IgD-negative memory B cell (primary cell): ENCODE data around the gene RARG. TPM values are rescaled to one million over a fixed set of nuclear protein-coding genes. Genes with fewer than 3 reads are reported as not detected.
"Not testable (repeated sequence)": the region's sequence is repeated elsewhere in the genome, so short reads cannot be mapped to it uniquely, and the experiment has no call there.

Experiments
- H3K27ac Mint-ChIP-seq, 3 donors: one replicate each; pipeline ENCODE4 v1.8.0; 2020 to 2022; ENCODE audit warnings: mild to moderate bottlenecking in 3 of 3, mixed read lengths in 3 of 3, moderate library complexity in 1 of 3
- H3K27me3 Mint-ChIP-seq: one replicate; pipeline ENCODE4 v1.8.0; 2021; ENCODE audit warnings: mixed read lengths
- H3K36me3 Mint-ChIP-seq: one replicate; pipeline ENCODE4 v1.8.0; 2020; ENCODE audit warnings: mild to moderate bottlenecking, mixed read lengths
- H3K4me1 Mint-ChIP-seq, 3 donors: one replicate each; pipeline ENCODE4 v1.8.0; 2020 to 2022; ENCODE audit warnings: mixed read lengths in 3 of 3, mild to moderate bottlenecking in 1 of 3
- H3K4me3 Mint-ChIP-seq, 4 donors: one replicate each; pipeline ENCODE4 v1.8.0; 2020 to 2022; ENCODE audit warnings: mild to moderate bottlenecking in 4 of 4, mixed read lengths in 4 of 4, moderate library complexity in 3 of 4
- H3K9me3 Mint-ChIP-seq, 3 donors: one replicate each; pipeline ENCODE4 v1.8.0; 2020 to 2021; ENCODE audit warnings: mixed read lengths in 3 of 3, mild to moderate bottlenecking in 1 of 3
- polyA plus RNA-seq: library from polyadenylated mRNA; unstranded; fragments of 300-500 nt; fragmentation: Illumina TruSeq; gene quantifications from one replicate; pipeline ENCODE4 v1.2.3, GENCODE V29; 2021

The RARG gene
- polyA plus RNA-seq, 1 donor from 2014 or later: 4.8 TPM

DNA sequence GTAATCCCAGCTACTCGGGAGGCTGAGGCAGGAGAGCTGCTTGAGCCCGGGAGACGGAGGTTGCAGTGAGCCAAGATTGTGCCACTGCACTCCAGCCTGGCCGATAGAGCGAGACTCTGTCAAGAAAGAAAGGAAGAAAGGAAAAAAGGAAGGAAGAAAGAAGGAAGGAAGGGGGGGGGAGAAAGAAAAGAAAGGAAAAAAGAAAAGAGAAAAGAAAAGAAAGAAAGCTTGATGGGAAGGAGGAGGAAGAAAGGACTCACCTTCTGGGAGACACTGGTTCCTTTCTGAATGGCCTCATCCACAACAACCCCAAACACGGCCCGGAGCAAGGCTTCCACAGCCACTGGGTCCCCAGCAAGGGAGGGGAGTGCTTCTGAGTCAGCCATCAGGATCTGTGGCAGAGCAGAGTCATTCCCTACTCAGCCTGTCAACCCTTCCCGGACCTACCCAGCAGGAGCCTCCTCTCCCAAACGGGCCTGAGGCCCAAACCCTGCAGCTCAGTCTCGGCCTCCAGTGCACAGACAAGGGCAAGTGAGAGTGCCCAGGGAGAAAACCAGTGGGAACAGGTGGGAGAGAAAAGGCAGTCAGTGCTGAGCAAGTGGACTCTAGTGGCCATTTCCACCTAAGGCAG, 58.8 kb downstream of the RARG start:
- Mint-ChIP-seq H3K9me3 (no peaks in the 10 kb centered on the region), H3K27me3 (no peaks in the 10 kb centered on the region), H3K4me3 (no peak overlapping the region), H3K4me1 (peaks cover 0 to 6% (median 2%) of the 10 kb centered on the region in 3 donors), H3K36me3 (peaks cover 5% of the 10 kb centered on the region), H3K27ac (no peak overlapping the region)

DNA sequence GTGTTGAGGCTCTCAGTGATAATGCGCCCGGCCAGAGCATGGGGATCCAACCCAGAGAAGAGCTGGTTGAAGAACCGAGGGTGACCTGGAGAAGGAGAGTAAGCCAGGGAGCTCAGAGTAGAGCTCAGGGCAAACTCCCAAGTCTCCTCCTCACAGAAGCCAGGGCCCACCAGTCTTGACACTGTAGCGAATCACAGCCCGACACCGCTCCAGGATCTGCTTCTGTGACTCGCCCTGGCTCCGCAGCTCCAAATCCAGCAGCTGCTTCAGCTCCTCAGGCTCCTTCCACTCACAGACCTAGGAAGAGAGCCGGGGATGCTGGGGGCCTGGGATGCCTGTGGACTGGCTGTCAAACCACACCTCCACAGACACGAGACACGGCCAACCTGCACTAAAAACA, 59.7 kb downstream of the RARG start:
- no peaks in the 10 kb centered on the region for H3K27me3 Mint-ChIP-seq
- H3K4me3 Mint-ChIP-seq: no peak overlapping the region
- no peaks in the 10 kb centered on the region for H3K9me3 Mint-ChIP-seq
- peaks cover 0 to 6% (median 2%) of the 10 kb centered on the region in 3 donors for H3K4me1 Mint-ChIP-seq
- H3K27ac Mint-ChIP-seq: peak overlapping the region in 1 of 3 donors; percentile 31
- H3K36me3 Mint-ChIP-seq: peaks cover 5% of the 10 kb centered on the region

DNA sequence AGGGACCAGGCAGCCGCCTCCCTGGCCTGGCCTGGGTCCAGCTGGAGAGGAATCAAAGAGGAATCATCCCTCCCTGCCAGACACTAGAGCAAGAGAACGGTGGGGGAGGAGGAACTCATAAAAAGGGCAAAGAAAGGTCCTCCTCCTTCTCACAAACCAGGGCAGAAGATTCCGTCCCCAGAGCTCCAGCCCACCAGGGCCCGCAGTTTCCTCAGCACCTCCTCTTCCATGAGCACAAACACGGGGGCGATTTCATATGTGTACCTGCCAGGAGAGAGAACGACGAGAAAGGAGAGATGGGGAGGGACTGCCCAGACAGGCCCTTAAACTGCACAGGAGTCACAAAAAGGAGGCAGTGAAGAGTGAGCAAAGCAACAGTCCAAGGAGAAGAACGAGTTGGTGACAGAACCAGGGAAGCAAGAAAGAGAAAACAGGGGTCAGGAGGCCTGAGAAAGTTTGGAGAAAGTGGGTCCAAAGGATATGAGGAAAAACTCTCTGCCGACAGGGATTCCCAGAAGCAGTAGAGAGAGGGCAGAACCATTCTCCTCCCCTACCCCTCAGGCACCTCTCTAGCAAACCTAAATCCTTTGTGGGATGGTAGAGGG, 60.2 kb downstream of the RARG start:
- Mint-ChIP-seq H3K4me3 (no peak overlapping the region), H3K4me1 (peaks cover 0 to 6% (median 2%) of the 10 kb centered on the region in 3 donors), H3K9me3 (no peaks in the 10 kb centered on the region), H3K27me3 (no peaks in the 10 kb centered on the region), H3K27ac (peak overlapping the region in 1 of 3 donors; percentile 31), H3K36me3 (peaks cover 5% of the 10 kb centered on the region)

DNA sequence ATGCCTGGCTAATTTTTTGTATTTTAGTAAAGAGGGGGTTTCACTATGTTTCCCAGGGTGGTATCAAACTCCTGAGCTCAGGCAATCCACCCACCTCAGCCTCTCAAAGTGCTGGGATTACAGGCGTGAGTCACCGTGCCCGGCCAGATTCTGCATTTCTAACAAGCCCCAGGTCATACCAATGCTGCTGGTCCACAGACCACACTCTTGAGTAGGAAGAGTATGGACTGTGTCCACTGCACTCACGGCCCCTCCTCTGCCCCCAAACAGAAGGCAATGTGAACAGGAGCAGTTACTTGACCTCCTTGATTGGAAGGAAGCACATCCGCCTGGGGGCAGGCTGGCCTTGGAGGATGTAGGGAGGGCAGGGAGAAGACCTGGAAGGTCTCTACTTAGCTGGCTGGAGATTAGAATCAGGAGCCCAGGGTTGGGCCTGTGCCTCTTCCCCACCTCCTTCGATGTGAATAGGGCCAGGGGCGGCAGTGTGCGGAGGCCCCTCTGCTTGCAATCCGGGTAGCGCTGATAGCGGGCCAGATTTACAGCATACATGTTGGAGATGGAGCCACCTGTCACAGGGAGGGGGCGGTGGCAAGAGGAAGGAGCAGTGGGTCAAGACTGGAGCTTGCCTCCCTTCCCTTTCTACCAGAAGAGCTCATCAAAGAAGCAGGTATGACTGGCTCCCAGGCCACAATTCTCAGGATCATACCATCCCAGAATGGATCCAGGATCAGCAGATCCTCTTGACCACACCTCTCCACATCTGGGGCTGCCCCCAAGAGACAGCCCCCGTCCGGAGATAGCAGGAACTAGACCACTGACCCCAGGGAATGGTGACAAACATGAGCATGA, 60.9 kb downstream of the RARG start:
- no peak overlapping the region for H3K4me3 Mint-ChIP-seq
- peaks cover 0 to 6% (median 2%) of the 10 kb centered on the region in 3 donors for H3K4me1 Mint-ChIP-seq
- peak overlapping the region in 1 of 3 donors; percentile 31 for H3K27ac Mint-ChIP-seq
- H3K36me3 Mint-ChIP-seq: peaks cover 5% of the 10 kb centered on the region
- H3K27me3 Mint-ChIP-seq: no peaks in the 10 kb centered on the region
- H3K9me3 Mint-ChIP-seq: no peaks in the 10 kb centered on the region

DNA sequence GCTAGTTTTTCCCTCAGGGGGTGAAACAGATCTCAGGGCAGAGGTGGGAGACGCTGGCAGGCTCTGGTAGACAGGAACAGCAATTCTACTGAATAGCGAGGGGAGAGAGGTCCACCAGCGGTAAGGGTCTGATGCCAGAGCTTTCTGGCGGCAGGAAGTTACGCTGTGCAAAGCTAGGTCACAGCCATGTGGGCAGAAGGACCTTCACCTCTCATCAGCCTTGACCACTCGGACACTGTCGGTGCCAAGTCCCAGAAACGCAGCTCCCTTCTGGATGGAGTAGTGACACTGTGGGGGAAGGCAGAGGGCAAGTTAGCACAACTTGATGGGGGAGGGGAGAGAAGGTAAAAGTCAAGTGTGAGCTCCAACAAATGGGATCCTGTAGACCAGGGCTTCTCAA, 61.8 kb downstream of the RARG start:
- no peak overlapping the region for H3K4me3 Mint-ChIP-seq
- no peaks in the 10 kb centered on the region for H3K9me3 Mint-ChIP-seq
- no peaks in the 10 kb centered on the region for H3K27me3 Mint-ChIP-seq
- H3K36me3 Mint-ChIP-seq: peaks cover 5% of the 10 kb centered on the region
- no peak overlapping the region for H3K27ac Mint-ChIP-seq
- H3K4me1 Mint-ChIP-seq: no peaks in the 10 kb centered on the region

DNA sequence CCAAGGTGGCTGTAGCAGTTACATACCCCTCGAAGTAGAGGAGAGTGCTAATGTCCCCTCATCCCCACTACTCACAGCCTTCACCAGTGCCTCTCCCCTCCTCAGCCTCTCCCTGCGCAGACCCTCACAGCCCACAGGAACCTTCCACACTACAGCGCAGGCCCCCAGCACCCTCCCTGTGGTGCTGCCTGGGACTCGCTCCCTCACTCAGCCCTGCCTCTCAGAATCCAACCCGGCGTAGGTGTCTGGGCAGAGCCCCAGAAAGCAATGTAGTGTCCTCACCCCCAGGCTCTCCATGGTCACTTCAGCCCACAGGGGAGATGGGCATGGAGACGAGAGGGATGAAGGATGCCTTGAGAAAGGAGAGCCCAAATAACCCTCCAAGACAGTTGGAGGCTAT, 62.4 kb downstream of the RARG start:
- Mint-ChIP-seq H3K27ac (no peak overlapping the region), H3K27me3 (no peaks in the 10 kb centered on the region), H3K4me1 (no peaks in the 10 kb centered on the region), H3K36me3 (peaks cover 5% of the 10 kb centered on the region), H3K9me3 (no peaks in the 10 kb centered on the region), H3K4me3 (peak overlapping the region in 1 of 4 donors; percentile 74)

DNA sequence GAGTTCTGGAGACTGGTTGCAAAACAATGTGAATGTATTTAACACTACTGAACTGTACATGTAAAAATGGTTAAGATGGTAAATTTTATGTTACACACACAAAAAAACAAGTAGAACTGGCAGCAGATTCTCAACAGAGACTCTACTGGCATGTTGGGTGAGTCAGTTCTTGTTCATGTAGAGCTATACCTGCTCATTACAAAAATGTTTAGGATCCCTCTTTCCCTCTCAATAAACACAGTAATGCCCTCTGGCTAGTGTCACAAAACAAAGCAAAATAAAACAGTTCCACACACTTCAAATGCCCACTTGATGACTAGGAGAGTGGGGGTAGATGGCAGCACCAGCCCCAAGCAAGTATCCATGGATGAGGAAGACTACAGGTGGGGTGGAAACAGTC, 65.2 kb downstream of the RARG start:
- Mint-ChIP-seq H3K36me3 (peaks cover 10% of the 10 kb centered on the region), H3K4me1 (no peaks in the 10 kb centered on the region), H3K9me3 (no peaks in the 10 kb centered on the region), H3K27ac (no peak overlapping the region), H3K4me3 (no peak overlapping the region), H3K27me3 (no peaks in the 10 kb centered on the region)

DNA sequence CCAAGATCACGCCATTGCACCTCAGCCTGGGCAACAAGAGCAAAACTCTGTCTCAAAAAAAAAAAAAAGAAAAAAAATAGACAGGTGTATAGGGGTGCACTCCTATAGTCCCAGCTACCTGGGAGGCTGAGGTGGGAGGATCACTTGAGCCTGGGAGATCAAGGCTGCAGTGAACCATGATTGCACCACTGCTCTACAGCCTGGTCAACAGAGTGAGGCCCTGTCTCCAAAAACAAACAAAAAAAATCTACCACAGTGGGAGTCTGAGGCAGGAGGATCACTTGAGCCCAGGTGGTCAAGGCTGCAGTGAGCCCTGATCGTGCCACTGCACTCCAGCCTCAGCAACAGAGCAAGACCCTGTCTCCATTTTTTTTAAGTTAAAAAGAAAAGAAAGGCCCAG, 69.0 kb downstream of the RARG start:
- H3K27me3 Mint-ChIP-seq, H3K27ac Mint-ChIP-seq, H3K4me1 Mint-ChIP-seq, H3K4me3 Mint-ChIP-seq, H3K9me3 Mint-ChIP-seq, H3K36me3 Mint-ChIP-seq: not testable (repeated sequence)

DNA sequence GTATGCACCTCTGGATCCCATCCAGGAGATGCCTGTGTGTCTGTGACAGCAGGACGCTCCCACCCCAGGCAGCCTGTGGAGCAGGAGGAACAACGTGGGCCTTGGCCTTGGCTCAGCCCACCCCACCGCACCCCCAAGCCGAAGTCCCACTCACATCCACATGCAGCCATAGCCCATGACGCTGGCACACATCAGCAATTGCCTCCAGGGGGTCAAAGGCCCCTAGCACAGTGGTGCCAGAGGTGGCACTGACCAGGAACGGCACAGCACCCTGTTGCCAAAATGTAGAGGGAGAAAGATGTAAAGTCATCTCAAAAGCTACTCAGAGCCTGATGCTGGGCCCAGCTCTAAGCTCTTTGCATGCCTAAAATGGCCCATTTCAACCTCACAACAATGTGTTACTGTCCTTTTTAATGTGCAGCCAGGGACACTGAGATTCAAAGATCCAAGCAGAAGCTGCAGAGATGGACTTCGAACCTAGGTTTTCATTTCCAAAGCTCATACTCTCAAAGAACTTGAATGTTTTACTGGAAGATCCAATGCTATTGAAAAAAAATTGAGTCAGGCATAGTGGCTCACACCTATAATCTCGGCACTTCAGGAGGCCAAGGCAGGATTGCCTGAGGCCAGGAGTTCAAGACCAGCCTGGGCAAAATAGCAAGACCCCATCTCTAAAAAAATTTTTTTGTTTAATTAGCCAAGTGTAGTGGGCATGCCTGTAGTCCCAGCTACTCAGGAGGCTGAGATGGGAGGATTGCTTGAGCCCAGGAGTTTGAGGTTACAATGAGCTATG, 70.7 kb downstream of the RARG start:
- Mint-ChIP-seq H3K4me3 (no peak overlapping the region), H3K27me3 (no peaks in the 10 kb centered on the region)

DNA sequence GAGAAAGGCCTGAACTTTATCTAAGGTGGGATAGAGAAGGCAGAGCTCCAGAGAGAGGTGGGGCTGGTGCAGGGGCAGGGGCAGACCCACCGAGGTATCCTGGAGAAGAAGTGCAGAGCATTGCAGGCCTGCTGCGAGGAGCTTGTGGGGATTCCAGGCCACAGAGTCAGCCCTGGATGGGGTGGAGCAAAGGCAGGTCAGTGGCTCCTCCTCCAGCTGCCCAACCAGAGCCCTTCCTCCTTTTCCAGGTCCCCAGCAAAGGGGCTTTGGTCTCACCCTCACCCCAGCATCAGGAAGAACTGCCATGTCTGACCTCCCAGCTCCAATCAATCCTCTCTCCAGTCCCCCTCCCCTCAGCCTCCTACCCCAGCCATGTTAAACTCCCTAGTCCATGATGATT, 71.3 kb downstream of the RARG start:
- Mint-ChIP-seq H3K9me3 (no peaks in the 10 kb centered on the region), H3K36me3 (peaks cover 7% of the 10 kb centered on the region), H3K27me3 (no peaks in the 10 kb centered on the region), H3K27ac (no peak overlapping the region), H3K4me1 (peaks cover 0 to 4% (median 3%) of the 10 kb centered on the region in 3 donors), H3K4me3 (no peak overlapping the region)

More for the DNA sequence above, 70.7 kb downstream of the RARG start:
- peaks cover 7% of the 10 kb centered on the region for H3K36me3 Mint-ChIP-seq
- no peak overlapping the region for H3K27ac Mint-ChIP-seq
- peaks cover 0 to 4% (median 3%) of the 10 kb centered on the region in 3 donors for H3K4me1 Mint-ChIP-seq
- H3K9me3 Mint-ChIP-seq: no peaks in the 10 kb centered on the region

Other genes with a start within 250 kb of the RARG start
- 104 TPM for gene EIF4B, start 225.8 kb downstream of the RARG start, polyA plus RNA-seq
- gene TNS2, start 182.1 kb downstream of the RARG start, polyA plus RNA-seq: not detected
- gene SPRYD3, start 152.8 kb downstream of the RARG start, polyA plus RNA-seq: 30.4 TPM
- gene IGFBP6, start 134.5 kb downstream of the RARG start, polyA plus RNA-seq: 1.0 TPM
- gene SOAT2, start 128.7 kb downstream of the RARG start, polyA plus RNA-seq: not detected
- 5.0 TPM for gene ZNF740, start 51.5 kb downstream of the RARG start, polyA plus RNA-seq
- gene CSAD, start 51.3 kb downstream of the RARG start, polyA plus RNA-seq: 0.58 TPM
- gene ITGB7, start 25.0 kb downstream of the RARG start, polyA plus RNA-seq: 238 TPM
- not detected for gene ESPL1, start 36.1 kb upstream of the RARG start, polyA plus RNA-seq
- gene PFDN5, start 63.3 kb upstream of the RARG start, polyA plus RNA-seq: 1,442 TPM
- 50.4 TPM for gene MYG1, start 67.5 kb upstream of the RARG start, polyA plus RNA-seq
- gene AAAS, start 89.4 kb upstream of the RARG start, polyA plus RNA-seq: 41.3 TPM
- not detected for gene SP7, start 104.1 kb upstream of the RARG start, polyA plus RNA-seq
- 9.1 TPM for gene SP1, start 148.0 kb upstream of the RARG start, polyA plus RNA-seq
- gene AMHR2, start 191.6 kb upstream of the RARG start, polyA plus RNA-seq: not detected
- gene PRR13, start 209.5 kb upstream of the RARG start, polyA plus RNA-seq: 689 TPM
- 111 TPM for gene PCBP2, start 219.9 kb upstream of the RARG start, polyA plus RNA-seq